Stimulated activated CD4-positive, alpha-beta T cell treated with anti-CD3 and anti-CD28 coated beads, Interleukin-4, amount 100 ng/mL, for 48 hours (primary cell): Measurements from ENCODE around the gene TMEM52.

Experiments used
- DNase-seq, 2 donors: peaks; one replicate each; pipeline ENCODE4 v3.0.0-alpha.2; 2020; ENCODE audit warnings: low read depth in 2 of 2

Gene TMEM52

GRCh38 chr1:1873186-1873585 is 45.9 kb downstream of the TMEM52 start:
- no peak for DNase-seq

- no peak for DNase-seq
Measured at GRCh38 chr1:1872329-1872994, 46.6 kb downstream of the TMEM52 start.

GRCh38 chr1:1869469-1869868 is 49.6 kb downstream of the TMEM52 start:
- no peak for DNase-seq
